H1 (cell line): ENCODE results near the gene ZNF423. TPM values are rescaled to one million over a fixed set of nuclear protein-coding genes. Genes with fewer than 3 reads are reported as not detected.

Experiments
- CTCF ChIA-PET: fragments of 300-600 bp; sonication (Branson Sonifier 250); formaldehyde crosslinking; loops from one replicate; lab custom pipeline; 2021; ENCODE audit not compliant: partially characterized antibody; lab: Charles Lee
- POLR2A ChIA-PET: fragments of 300-600 bp; sonication (Branson Sonifier 250); formaldehyde crosslinking; loops from one replicate; lab custom pipeline; 2021; ENCODE audit warnings: inconsistent platforms; ENCODE audit not compliant: partially characterized antibody; lab: Charles Lee
- DNase-seq, 2 experiments: peaks; one replicate each; pipeline versions ENCODE4 v3.0.0 to v3.0.0-alpha.2; 2010 to 2022; ENCODE audit warnings: low spot score in 2 of 2, low read depth in 1 of 2, mixed read lengths in 1 of 2
- FAIRE-seq: peaks from 2 replicates; lab custom pipeline; 2011; peaks lifted over from hg19 to GRCh38; lab: Jason Lieb, UNC
- H2AFZ ChIP-seq: 2 replicates; pipeline ENCODE4 v1.8.1; 2012; ENCODE audit warnings: low read length, inconsistent platforms
- H2AK5ac ChIP-seq: 2 replicates; pipeline ENCODE4 v1.6.1; 2013; ENCODE audit warnings: low read depth, low read length
- H2BK120ac ChIP-seq: replicated peaks from 2 replicates; pipeline ENCODE3; 2013; ENCODE audit warnings: low read depth, low read length, inconsistent platforms
- H2BK12ac ChIP-seq: 2 replicates; pipeline ENCODE4 v1.6.1; 2013; ENCODE audit warnings: low read depth, low read length
- H2BK15ac ChIP-seq: 2 replicates; pipeline ENCODE4 v1.6.1; 2013; ENCODE audit warnings: low read length
- H2BK20ac ChIP-seq: 2 replicates; pipeline ENCODE4 v1.6.1; 2013; ENCODE audit warnings: low read length
- H2BK5ac ChIP-seq: 2 replicates; pipeline ENCODE4 v1.6.1; 2013; ENCODE audit warnings: low read depth, low read length
- H3K14ac ChIP-seq: 2 replicates; pipeline ENCODE4 v1.6.1; 2013; ENCODE audit warnings: inconsistent platforms; ENCODE audit not compliant: insufficient read length
- H3K18ac ChIP-seq: 2 replicates; pipeline ENCODE4 v1.6.1; 2013; ENCODE audit warnings: low read length; ENCODE audit errors: extremely low read depth
- H3K23ac ChIP-seq: 2 replicates; pipeline ENCODE4 v1.6.1; 2013; ENCODE audit warnings: inconsistent platforms; ENCODE audit not compliant: insufficient read length
- H3K23me2 ChIP-seq: 2 replicates; pipeline ENCODE4 v1.6.1; 2013; ENCODE audit warnings: low read depth, low read length
- H3K27ac ChIP-seq: 2 replicates; pipeline ENCODE4 v1.6.1; 2011; ENCODE audit warnings: low read depth, low read length, inconsistent platforms
- H3K27me3 ChIP-seq, 4 experiments: replicated peaks in 1 of 4; 1 replicate in 1 of 4; 2 replicates in 3 of 4; pipeline versions ENCODE4 v1.6.1 to v1.8.1; 2011 to 2013; ENCODE audit warnings: low read length in 3 of 4, mild to moderate bottlenecking in 3 of 4, inconsistent platforms in 2 of 4, mixed read lengths in 2 of 4, moderate library complexity in 1 of 4; ENCODE audit not compliant: control insufficient read depth in 3 of 4, insufficient read depth in 3 of 4; ENCODE audit errors: extremely low read depth in 1 of 4
- H3K36me3 ChIP-seq, 4 experiments: 2 replicates each; pipeline versions ENCODE4 v1.6.1 to v1.8.1; 2011 to 2013; ENCODE audit warnings: mild to moderate bottlenecking in 4 of 4, low read length in 3 of 4, moderate library complexity in 2 of 4, control low read depth in 1 of 4, inconsistent platforms in 1 of 4; ENCODE audit not compliant: insufficient read depth in 4 of 4, control insufficient read depth in 2 of 4
- H3K4ac ChIP-seq: replicated peaks from 2 replicates; pipeline ENCODE3; 2013; ENCODE audit warnings: low read length, low read depth, mixed read lengths, inconsistent platforms; ENCODE audit not compliant: insufficient read length
- H3K4me1 ChIP-seq, 4 experiments: replicated peaks in 1 of 4; 1 replicate in 1 of 4; 2 replicates in 3 of 4; pipeline versions ENCODE4 v1.6.1 to v1.8.1; 2011 to 2013; ENCODE audit warnings: low read length in 3 of 4, inconsistent platforms in 2 of 4, mixed read lengths in 1 of 4; ENCODE audit not compliant: insufficient read depth in 4 of 4, control insufficient read depth in 3 of 4
- H3K4me2 ChIP-seq, 2 experiments: 2 replicates each; pipeline versions ENCODE4 v1.6.1 to v1.8.1; 2011 to 2013; ENCODE audit warnings: low read depth in 2 of 2, low read length in 2 of 2, control low read depth in 1 of 2, inconsistent platforms in 1 of 2, mild to moderate bottlenecking in 1 of 2; ENCODE audit not compliant: insufficient read depth in 1 of 2
- H3K4me3 ChIP-seq, 4 experiments: fragments of 200-600, 300-600 bp in 1 of 4; sonication (generic), shearing (Covaris generic), sonication (Bioruptor Twin) in 1 of 4; 2 replicates each; pipeline versions ENCODE4 v1.5.1 to v1.8.1; 2011 to 2016; ENCODE audit warnings: low read length in 4 of 4, low read depth in 3 of 4, control low read depth in 2 of 4, inconsistent platforms in 2 of 4, mild to moderate bottlenecking in 2 of 4, mixed read lengths in 1 of 4, moderate library complexity in 1 of 4; ENCODE audit not compliant: insufficient read depth in 2 of 4; ENCODE audit errors: extremely low read depth in 1 of 4
- H3K56ac ChIP-seq: replicated peaks from 2 replicates; pipeline ENCODE3; 2013; ENCODE audit warnings: low read depth, mild to moderate bottlenecking, mixed read lengths, low read length, inconsistent platforms; ENCODE audit not compliant: insufficient read length
- H3K79me1 ChIP-seq: 2 replicates; pipeline ENCODE4 v1.6.1; 2013; ENCODE audit warnings: low read depth, low read length, control low read depth
- H3K79me2 ChIP-seq, 2 experiments: 2 replicates each; pipeline versions ENCODE4 v1.6.1 to v1.8.1; 2012 to 2013; ENCODE audit warnings: low read length in 2 of 2, mild to moderate bottlenecking in 2 of 2, inconsistent platforms in 1 of 2; ENCODE audit not compliant: insufficient read depth in 2 of 2, control insufficient read depth in 1 of 2
- H3K9ac ChIP-seq, 4 experiments: replicated peaks in 1 of 4; 1 replicate in 1 of 4; 2 replicates in 3 of 4; pipeline versions ENCODE4 v1.6.1 to v1.8.1; 2011 to 2013; ENCODE audit warnings: low read depth in 3 of 4, low read length in 3 of 4, control low read depth in 2 of 4, mild to moderate bottlenecking in 2 of 4, moderate library complexity in 2 of 4, inconsistent platforms in 1 of 4; ENCODE audit errors: extremely low read depth in 1 of 4
- H3K9me3 ChIP-seq, 2 experiments: 2 replicates each; pipeline versions ENCODE4 v1.6.1 to v1.8.1; 2012 to 2013; ENCODE audit warnings: mild to moderate bottlenecking in 2 of 2, moderate library complexity in 2 of 2, control low read depth in 1 of 2, inconsistent platforms in 1 of 2, low read depth in 1 of 2, low read length in 1 of 2, mixed read lengths in 1 of 2; ENCODE audit not compliant: insufficient read depth in 2 of 2
- H4K20me1 ChIP-seq, 2 experiments: replicated peaks in 1 of 2; 2 replicates each; pipeline versions ENCODE3 to v1.8.1; 2011 to 2013; ENCODE audit warnings: inconsistent platforms in 2 of 2, low read length in 2 of 2, mild to moderate bottlenecking in 1 of 2; ENCODE audit not compliant: insufficient read depth in 2 of 2, control insufficient read depth in 1 of 2
- H4K5ac ChIP-seq: 2 replicates; pipeline ENCODE4 v1.6.1; 2013; ENCODE audit warnings: low read length, low read depth, mixed read lengths, inconsistent platforms; ENCODE audit not compliant: insufficient read length
- H4K8ac ChIP-seq: 2 replicates; pipeline ENCODE4 v1.8.0; 2013; ENCODE audit warnings: mild to moderate bottlenecking, moderate library complexity, low read length, inconsistent platforms; ENCODE audit not compliant: insufficient read depth; ENCODE audit errors: extremely low read depth
- H4K91ac ChIP-seq: replicated peaks from 2 replicates; pipeline ENCODE3; 2013; ENCODE audit warnings: low read length, mixed read lengths, inconsistent platforms; ENCODE audit not compliant: insufficient read length
- EGR1 ChIP-seq: IDR thresholded peaks from 2 replicates; pipeline ENCODE4 v1.6.1; 2011; ENCODE audit warnings: low read depth, low read length, borderline replicate concordance
- HDAC2 ChIP-seq, 2 experiments: fragments of 300-600 bp in 1 of 2; sonication (generic) in 1 of 2; IDR thresholded peaks; 2 replicates each; pipeline ENCODE4 v1.6.1; 2011 to 2012; ENCODE audit warnings: low read depth in 2 of 2, low read length in 2 of 2, mild to moderate bottlenecking in 2 of 2, moderate library complexity in 2 of 2, borderline replicate concordance in 1 of 2, inconsistent platforms in 1 of 2
- NANOG ChIP-seq: IDR thresholded peaks from 2 replicates; pipeline ENCODE4 v1.6.1; 2011; ENCODE audit warnings: low read length, low read depth, mild to moderate bottlenecking, inconsistent platforms; ENCODE audit not compliant: insufficient read depth, poor library complexity, severe bottlenecking
- RAD21 ChIP-seq, 2 experiments: IDR thresholded peaks in 1 of 2; conservative IDR thresholded peaks in 1 of 2; 2 replicates each; pipeline ENCODE4 v1.6.1; 2011; ENCODE audit warnings: low read depth in 2 of 2, low read length in 2 of 2, improper control_type of control experiment in 1 of 2, inconsistent platforms in 1 of 2, mild to moderate bottlenecking in 1 of 2, moderate library complexity in 1 of 2
- WGBS, 2 experiments: shearing (Covaris generic) in 1 of 2; methylation state at CpG; one replicate each; pipeline versions ENCODE4 v1.1.6 to v1.1.7; 2013 to 2015; ENCODE audit warnings: low lambda C conversion rate in 2 of 2, mixed read lengths in 2 of 2, inconsistent platforms in 1 of 2, low coverage in 1 of 2, missing lambda C conversion rate in 1 of 2; ENCODE audit not compliant: insufficient replicate concordance in 2 of 2, insufficient coverage in 1 of 2, insufficient read length in 1 of 2; ENCODE audit errors: extremely low coverage in 1 of 2, missing lambda C conversion rate in 1 of 2; 5-methylcytosine and 5-hydroxymethylcytosine counted together
- polyA plus RNA-seq, 7 experiments: library from polyadenylated mRNA; depleted of rRNA in 3 of 7; stranded (reverse) in 5 of 7; unstranded in 2 of 7; fragments of >200 nt in 5 of 7; fragments of 200-250 nt in 2 of 7; gene quantifications; 1 replicate in 5 of 7; 2 replicates in 1 of 7; 4 replicates in 1 of 7; pipeline versions ENCODE4 v1.2.1 to v1.2.3, GENCODE V29; 2011 to 2013; ENCODE audit warnings: missing spikeins in 2 of 7, mixed read lengths in 2 of 7
- total RNA-seq: library from RNA; stranded (reverse); fragmentation: NEBNext Ultra II Directional; extraction: Animal tissue kit (Norgen Biotek cat#: 25700); gene quantifications from 2 replicates; pipeline ENCODE4 v1.2.1, GENCODE V29; 2021
- TF ChIP-seq, protein P1 (sequence below): IDR thresholded peaks from 2 replicates; pipeline ENCODE4 v1.6.1; 2012; ENCODE audit warnings: inconsistent platforms

ZNF423 gene
- total and polyA plus RNA-seq, 2 of the 8 experiments (the other 6 are each of a cell fraction or from before 2014, with no cell fraction given), result 38.2 to 52.3 TPM

DNA sequence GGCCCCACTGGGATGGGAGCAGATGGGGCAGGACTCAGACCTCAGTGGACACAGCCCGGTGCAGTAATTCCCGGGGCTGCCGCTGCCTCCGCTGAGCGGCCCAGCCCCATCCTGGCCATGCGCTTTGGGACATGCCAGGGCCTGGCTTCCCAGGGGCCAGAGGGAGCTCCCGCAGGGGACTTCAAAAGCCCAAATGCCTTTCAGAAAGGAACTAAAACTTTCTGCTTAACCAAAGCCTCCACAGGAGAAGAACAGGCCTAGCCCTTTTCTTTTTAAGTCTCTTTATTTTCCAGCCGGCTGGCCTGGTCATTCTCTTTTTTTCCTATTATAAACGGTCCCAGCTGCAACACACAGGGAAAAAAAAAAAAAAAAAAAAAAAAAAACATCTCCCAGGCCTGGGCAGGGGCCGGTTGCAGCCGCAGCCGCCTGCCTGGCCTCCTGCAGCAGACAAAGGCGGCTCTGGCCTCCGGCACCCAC, 10.7 kb upstream of the ZNF423 start:
- H3K79me2 ChIP-seq, result no peaks in the 10 kb centered on the region

More for the DNA sequence above, 10.7 kb upstream of the ZNF423 start:
- FAIRE-seq (no peak), DNase-seq (peak in 1 of 2 experiments; percentile 63)
- ChIA-PET POLR2A (interaction anchor here (2.4 kb wide), 1 partner anchor 9 kb away, joined by 7 read pairs; no protein-coding TSS in a partner anchor), CTCF (interaction anchor here (0.9 to 4.5 kb wide), 7 partner anchors 8 to 310 kb away, joined by 3 to 35 read pairs (median 4); no protein-coding TSS in a partner anchor)
- Histone ChIP-seq H2BK20ac (peak overlapping the region; percentile 100; the same call in 1 of the 2 replicates), H3K23ac (no peak overlapping the region), H4K5ac (peak overlapping the region; percentile 12), H3K9me3 (no peaks in the 10 kb centered on the region), H3K27me3 (peaks cover 0 to 6% (median 2%) of the 10 kb centered on the region in 4 experiments; a peak in 4 of 7 replicates), H3K4me3 (peak overlapping the region in 1 of 4 experiments; percentile 2; a peak in 1 of 8 replicates), H2BK120ac (peak overlapping the region; percentile 69), H2AK5ac (no peak overlapping the region), H3K18ac (peak overlapping the region; percentile 93; the same call in 1 of the 2 replicates), H2BK15ac (0 out of 2 replicates have a peak overlapping the region, but pooled peaks have one; percentile 88), H3K4ac (peak overlapping the region; percentile 65), H3K14ac (peak overlapping the region; percentile 68), H2BK5ac (peak overlapping the region; percentile 52; the same call in 1 of the 2 replicates), H3K23me2 (no peaks in the 10 kb centered on the region), H4K8ac (no peak overlapping the region), H3K79me1 (no peaks in the 10 kb centered on the region), H3K27ac (no peak overlapping the region), H3K36me3 (no peaks in the 10 kb centered on the region), H3K56ac (no peak overlapping the region), H4K20me1 (no peaks in the 10 kb centered on the region), H3K9ac (no peak overlapping the region), H2BK12ac (peak overlapping the region; percentile 95; the same call in 1 of the 2 replicates), H4K91ac (no peak overlapping the region), H3K4me2 (peak overlapping the region in 1 of 2 experiments; percentile 41; a peak in 1 of 4 replicates), H3K4me1 (peaks cover 7 to 21% (median 16%) of the 10 kb centered on the region in 4 experiments), H2AFZ (no peak overlapping the region)
- 21% methylated on average over 12 of the region's 14 CpGs; no CpG with 5 or more reads in 1 of the 2 experiments for WGBS, 2 experiments
- TF ChIP-seq HDAC2 (IDR thresholded peaks at IDR 0.05; ENCODE audit: borderline replicate concordance in 1 of 2, low read depth in 2 of 2, low read length in 2 of 2) (peak in 1 of 2 experiments; percentile 71; a peak in 1 of 4 replicates), NANOG (peak; percentile 53), EGR1 (no peak), RAD21 (IDR thresholded peaks at IDR 0.05 in 1 of 2, conservative IDR thresholded peaks at IDR 0.05 in 1 of 2; ENCODE audit: low read depth in 2 of 2, low read length in 2 of 2) (peak; percentile 5 to 19; a peak in 1 of 4 replicates)
- TF ChIP-seq, protein P1, sequence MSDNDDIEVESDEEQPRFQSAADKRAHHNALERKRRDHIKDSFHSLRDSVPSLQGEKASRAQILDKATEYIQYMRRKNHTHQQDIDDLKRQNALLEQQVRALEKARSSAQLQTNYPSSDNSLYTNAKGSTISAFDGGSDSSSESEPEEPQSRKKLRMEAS, result peak; percentile 67
